Measurements from ENCODE around the gene BANP.
"Not testable (repeated sequence)": the region's sequence is repeated elsewhere in the genome, so short reads cannot be mapped to it uniquely, and the experiment has no call there.

BANP gene

DNA sequence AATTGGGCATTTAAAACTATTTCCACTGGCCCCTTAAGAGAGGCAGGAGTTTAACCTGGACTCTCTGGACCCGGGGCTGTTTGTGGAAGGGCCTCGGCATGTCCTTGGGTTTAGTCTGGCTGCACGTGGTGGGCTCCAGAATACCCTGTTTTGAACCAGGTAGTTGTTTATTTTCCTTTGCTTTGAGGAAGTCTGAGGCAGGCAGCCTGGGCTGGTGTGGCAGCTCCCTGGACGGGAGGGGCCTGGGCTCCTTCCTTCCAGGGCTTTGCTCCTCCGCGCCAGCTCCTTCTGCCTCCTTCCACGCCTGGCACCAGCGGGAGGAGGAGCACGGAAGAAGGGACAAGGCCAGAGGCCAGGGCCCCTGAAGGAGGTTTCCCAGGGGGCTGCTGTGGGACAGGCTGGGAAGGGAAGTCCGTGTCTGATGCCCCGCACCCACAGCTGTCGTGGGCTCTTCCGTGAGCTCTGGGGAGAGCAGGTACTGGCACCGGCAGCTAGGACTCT, 15.5 kb downstream of the BANP start:
- DNase-seq: no peak

GRCh38 chr16:87968541-87968940, 17.3 kb downstream of the BANP start:
- DNase-seq: no peak

DNA sequence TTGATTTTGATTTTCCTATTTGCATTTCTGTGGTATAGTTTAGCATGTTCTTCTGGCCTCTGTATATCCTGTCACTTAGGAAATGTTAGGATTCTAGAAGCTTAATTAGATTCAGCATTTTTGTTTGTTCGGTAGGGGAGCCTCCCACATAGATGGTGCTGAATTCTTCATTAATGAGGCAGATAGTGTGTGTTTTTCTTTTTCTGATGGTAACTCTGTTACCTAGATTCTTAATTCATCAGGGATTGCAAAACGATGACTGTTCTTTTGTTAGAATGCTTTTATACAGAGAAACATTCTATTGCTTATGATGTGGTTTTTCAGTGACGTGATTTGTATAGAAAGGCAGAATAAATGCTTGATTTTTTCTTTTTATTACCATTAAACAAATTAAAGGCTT, 19.0 kb downstream of the BANP start:
- DNase-seq: no peak

DNA sequence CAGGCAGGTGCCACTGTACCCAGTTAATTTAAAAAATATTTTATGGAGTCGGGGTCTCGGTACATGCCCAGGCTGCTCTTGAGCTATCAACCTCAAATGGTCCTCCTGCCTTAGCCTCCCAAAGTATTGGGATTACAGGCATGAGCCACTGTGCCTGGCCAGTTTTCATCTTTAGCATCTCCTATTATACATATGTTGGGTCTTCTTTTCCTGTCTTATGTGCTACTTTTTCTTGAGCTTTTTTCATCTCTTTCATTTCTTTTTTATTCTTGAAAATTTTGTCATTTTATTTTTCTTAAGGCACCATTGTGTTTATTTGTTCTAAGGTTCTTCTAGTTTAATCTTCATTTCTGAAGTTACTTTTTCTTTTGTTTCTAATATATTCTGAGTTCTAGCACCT, 20.7 kb downstream of the BANP start:
- no peak for DNase-seq

DNA sequence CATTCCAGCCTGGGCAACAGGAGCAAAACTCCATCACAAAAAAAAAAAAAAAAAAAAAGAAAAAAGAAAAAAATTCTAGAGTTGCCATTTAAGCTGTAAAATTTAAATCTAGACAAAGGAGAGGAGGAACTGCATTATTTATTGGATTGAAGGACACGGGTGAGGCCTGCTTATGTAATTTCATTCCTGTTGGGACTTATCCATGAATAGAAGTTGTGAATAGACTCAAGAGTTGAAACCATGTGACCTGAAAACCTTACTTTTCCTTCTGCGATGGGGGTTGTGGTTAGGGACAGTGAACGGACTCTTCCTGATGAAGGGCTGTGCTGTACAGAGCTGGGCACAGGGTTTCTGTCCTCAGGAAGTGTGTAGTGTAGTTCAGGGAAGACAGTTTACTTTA, 22.5 kb downstream of the BANP start:
- no peak for DNase-seq

DNA sequence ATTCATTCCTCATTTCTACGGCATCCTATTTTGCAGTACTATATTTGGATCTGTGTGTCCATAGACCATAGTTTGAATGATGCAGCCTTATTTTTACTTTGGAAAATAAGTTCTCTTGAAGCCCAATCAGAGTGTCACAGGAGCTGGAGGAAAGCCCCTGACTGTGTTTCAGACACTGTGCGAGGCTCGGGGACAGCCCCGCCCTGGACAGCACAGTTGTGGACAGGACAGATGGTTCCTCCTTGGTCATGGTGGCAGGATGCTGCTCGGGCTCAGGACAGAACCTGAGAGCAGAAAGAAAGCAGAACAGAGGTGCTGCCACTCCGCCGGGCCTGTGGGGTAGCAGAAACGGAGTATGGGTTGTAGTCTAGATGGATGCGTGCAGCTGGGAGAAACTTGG, 22.9 kb downstream of the BANP start:
- no peak for DNase-seq

DNA sequence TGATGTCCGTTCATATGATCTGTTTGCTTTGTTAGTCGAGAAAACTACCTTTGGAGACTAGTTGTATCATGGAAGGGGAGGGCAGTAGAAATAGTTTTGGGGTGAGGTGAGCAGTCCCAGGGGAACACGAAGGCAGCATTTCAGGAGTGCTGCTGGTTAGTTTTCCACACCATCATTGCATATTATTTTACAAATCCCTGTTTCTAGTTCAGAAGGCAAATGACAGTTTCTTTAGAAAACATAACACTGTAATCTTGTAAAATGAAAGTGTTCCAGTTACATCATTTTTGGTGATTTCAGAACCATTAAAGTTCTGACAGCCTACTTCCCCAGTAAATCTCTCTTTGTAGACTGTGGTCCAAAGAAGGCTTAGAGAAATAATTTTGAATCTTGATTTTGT, 25.4 kb downstream of the BANP start:
- no peak for DNase-seq

DNA sequence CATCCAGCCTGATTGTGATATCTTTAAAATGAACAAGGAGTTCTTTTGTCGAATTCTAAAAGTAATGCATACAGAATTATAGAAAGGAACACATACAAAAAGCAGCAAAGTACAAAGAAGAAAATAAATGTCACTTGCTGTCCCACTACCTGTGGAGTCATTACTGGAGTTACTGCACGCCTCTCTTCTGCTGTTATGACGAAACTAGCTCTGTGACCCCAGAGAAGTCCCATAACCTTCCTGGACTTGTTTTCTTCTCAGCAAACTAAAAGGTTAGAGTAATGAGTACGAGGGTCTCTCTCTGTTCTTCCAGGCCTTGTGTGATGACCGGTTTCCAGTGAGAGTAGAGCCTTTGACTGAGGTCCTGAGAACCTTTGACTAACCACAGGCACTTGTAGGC, 26.9 kb downstream of the BANP start:
- DNase-seq: no peak

- DNase-seq: no peak
These were observed 28.1 kb downstream of the BANP start for GRCh38 chr16:87979352-87979751.

GRCh38 chr16:87979911-87980630, 28.8 kb downstream of the BANP start:
- DNase-seq: not testable (repeated sequence)

DNA sequence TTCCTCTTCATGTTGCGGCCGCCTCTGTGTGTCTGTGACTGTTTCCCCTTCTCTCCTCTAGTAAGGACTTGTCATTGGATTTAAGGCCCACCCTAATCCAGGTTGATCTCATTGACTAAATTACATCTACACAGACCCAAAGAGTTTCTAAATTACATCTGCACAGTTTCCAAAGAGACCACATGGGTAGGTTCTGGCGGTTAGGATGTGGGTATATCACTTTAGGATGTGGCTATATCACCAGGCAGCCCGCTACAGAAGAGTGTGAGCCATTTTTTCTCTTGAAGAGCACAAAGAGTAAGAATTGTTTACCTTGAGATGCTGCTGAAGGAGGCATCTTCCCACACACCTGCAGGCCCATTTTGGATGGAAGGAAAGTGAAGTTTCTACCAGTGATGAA, 30.1 kb downstream of the BANP start:
- not testable (repeated sequence) for DNase-seq

GRCh38 chr16:87982581-87983041, 31.4 kb downstream of the BANP start:
- DNase-seq: no peak

DNA sequence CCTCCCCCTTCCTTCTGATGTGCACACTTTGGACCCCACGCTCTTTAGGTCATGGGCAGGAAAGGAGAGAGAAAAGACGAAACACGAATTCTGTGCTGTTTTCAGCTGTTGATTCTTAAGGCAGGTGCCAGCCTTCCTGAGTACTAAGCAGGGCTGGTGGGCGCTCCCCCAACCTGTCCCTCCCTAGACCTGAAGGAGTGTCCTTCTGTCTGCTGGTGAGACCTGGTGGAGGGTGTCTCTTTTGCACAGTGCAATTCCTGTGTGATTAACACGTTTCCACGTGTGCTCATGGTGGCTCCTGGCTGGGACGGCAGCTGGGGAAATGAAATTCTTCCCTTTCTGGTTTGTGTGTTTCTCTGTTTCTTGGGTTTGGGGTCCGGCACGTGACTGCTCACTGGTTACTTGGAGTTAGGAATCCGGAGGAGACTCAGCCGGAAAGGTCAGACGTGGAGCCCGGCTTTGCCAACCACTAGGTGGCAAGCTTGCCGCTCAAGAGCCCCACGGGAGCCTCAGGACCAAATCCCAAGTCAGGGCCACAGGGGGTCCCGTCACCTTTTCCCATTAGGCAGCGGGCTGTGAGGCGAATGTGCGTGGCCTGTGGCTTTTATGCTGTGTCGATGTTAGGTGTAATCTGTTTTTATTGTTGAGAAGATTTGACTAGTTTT, 32.0 kb downstream of the BANP start:
- not testable (repeated sequence) for DNase-seq

GRCh38 chr16:87983737-87984097, 32.5 kb downstream of the BANP start:
- not testable (repeated sequence) for DNase-seq

- DNase-seq: not testable (repeated sequence)
These were observed 32.9 kb downstream of the BANP start for GRCh38 chr16:87984180-87984579.

DNA sequence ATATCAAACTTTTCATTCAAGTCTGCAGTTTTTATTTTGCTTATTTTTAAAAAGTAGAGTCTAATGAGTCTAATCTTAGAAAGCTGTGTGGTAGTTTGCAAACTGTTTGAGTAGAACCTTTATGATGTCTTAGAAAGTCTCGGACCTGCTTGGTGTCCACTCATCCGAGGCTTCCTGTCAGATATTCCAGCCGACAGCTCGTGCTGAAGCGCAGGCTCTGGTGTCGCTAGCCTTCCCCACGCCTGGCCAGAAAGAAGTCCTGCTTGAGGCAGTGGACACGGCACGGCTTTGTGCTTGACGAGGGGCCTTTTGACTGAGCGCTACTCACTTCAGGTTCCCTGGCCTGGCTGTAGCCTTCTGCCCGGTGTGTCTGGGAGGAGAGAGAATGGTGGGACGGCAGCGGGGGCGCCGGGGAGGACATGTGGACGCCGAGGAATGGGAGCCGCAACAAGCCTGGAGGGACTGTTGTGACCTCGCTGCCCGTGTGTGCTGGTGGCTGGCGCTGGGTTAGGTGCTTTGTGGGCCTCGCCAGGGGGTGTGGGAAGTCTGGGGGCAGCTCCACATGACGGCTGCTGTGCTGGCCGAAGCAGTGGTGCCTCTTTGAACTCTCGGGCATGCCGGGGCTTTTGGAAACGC, 33.5 kb downstream of the BANP start:
- DNase-seq: no peak

- not testable (repeated sequence) for DNase-seq
These were observed 34.3 kb downstream of the BANP start for GRCh38 chr16:87985493-87985892.

DNA sequence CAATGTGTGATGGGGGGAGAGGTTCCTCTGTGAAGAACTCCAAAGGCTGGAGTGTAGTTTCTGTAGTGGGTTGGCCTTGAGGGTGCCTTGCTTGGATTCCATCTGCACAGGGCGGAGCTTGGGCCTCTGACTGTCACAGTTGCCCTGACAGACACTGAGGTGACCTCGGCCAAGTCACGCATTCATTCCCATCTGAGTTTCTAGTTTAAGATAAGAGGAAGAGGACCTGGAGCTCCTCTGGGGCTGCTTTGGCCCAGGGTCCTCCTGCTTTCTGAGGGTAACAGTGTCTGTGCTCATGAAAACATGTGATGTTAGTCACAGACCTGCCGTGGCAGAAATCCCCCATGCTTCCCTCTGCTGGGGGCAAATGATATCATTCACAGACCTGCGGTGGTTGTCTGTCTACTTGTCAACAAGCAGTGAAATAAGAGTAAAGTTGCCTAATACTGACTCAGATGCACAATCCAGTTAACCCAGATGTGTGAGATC, 35.2 kb downstream of the BANP start:
- not testable (repeated sequence) for DNase-seq

- DNase-seq: not testable (repeated sequence)
These were observed 37.4 kb downstream of the BANP start for GRCh38 chr16:87988596-87988995.

DNA sequence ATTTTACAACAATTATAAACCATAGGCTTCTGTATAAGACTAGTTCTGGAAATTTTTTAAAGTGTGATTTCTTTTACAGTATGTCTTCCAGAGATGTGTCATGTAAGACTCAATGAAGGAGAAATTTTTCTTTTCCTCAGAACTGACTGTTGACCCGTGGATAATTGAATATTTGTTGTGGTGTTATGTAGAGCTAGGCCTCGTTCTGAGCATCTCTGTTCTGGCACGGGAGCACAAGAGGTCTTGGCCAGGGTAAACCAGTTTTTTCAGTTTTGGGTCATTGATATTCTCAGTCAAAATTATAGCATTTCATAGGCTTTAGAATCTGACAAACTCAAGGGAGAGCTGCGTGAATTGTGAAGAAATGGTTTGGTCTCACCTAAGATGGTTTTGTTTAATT, 39.0 kb downstream of the BANP start:
- DNase-seq: not testable (repeated sequence)

DNA sequence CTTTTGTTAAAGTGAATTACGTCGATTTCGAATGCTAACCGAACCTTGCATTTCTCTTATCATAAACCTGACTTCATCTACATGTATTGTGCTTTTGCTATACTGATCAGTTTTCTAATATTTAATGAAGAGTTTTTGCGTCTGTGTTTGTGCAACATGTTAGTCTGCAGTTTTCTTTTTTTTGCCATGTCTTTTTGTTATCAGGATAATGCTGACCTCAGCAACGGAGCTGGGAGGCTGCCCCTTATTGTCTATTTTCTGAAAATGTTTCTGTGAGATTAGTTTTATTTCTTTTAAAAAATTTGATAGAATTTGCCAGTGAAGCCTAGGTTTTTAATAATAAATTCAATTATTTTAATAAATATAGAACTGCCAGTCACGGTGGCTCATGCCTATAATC, 40.9 kb downstream of the BANP start:
- DNase-seq: not testable (repeated sequence)

DNA sequence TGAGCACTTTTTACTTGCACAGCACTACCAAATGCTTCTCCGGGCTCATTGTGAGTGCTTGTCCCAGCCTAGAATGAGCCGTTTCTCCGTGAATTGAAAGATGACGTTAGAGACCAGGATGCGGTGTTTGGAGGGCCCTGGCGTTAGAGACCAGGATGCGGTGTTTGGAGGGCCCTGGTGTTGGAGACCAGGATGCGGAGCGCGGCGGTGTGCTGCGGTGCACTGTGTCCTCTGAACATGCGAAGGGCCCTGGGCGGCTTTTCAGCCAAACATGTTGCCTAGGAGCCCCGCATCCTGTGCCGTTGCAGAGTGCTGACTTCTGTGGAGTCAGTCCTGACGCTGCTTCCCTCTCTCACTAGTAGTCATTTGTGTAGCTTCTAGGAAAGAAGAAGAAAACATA, 42.7 kb downstream of the BANP start:
- DNase-seq: no peak

DNA sequence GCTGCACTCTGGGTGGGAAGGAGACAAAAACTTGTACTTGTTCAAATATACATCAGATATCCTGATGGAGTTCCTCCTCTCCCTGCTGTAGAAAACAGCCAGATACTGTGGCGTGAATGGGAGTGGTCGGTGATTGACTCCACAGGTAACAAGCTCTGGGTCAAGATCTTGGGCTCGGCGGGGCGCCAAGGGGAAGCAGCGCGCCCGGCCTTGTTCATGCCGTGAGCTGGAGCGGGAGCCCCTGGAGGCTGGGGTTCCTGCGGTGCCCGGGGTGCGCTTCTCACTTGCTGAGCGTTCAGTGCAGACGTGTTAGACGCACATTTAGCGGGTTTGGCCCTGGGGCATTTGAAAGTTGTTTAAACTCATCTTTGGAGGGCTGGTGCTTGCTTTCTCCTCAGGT, 44.4 kb downstream of the BANP start:
- DNase-seq: no peak
